ENCODE measurements around the gene CUBN.

CUBN gene

GRCh38 chr10:16919121-16919982, 210.3 kb downstream of the CUBN start:
- no peak for DNase-seq
- intact Hi-C loops (cut with DNase I; ENCODE audit: low total_unique reads), result no loop called here
- no peak for TF ChIP-seq CTCF (IDR thresholded peaks at IDR 0.05)
- Histone ChIP-seq H3K36me3 (no peaks in the 10 kb centered on the region), H3K9me3 (no peaks in the 10 kb centered on the region), H3K27ac (no peak overlapping the region), H3K4me1 (no peaks in the 10 kb centered on the region), H3K27me3 (no peaks in the 10 kb centered on the region), H3K4me3 (no peak overlapping the region)

GRCh38 chr10:16916496-16916895, 213.1 kb downstream of the CUBN start:
- H3K9me3 ChIP-seq, result no peaks in the 10 kb centered on the region
- H3K4me1 ChIP-seq, result no peaks in the 10 kb centered on the region
- intact Hi-C loops (cut with DNase I; ENCODE audit: low total_unique reads), result no loop called here
- no peak for TF ChIP-seq CTCF (IDR thresholded peaks at IDR 0.05)
- H3K4me3 ChIP-seq, result no peak overlapping the region
- no peak for DNase-seq
- no peaks in the 10 kb centered on the region for H3K27me3 ChIP-seq
- no peak overlapping the region for H3K27ac ChIP-seq
- no peaks in the 10 kb centered on the region for H3K36me3 ChIP-seq

DNA sequence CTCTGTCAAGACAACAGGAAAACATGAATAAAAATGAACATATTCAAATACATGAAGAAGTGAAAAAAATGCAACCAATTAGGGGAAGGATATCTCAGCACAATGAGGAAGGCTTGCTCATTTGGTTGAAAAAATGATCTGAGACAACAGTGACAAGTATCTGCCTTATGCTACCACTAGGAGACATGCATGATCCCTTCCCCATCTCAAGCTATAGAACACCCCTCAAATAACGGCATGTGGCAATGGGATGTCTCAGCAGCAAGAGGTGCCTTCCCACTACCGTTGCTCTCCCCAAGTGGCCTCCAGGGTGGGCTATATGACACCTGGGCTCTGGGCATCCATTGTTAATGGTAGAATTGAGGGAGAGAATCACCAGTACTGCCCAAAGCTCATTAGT, 214.3 kb downstream of the CUBN start:
- no peak for DNase-seq
- Histone ChIP-seq H3K4me3 (no peak overlapping the region), H3K36me3 (no peaks in the 10 kb centered on the region), H3K4me1 (no peaks in the 10 kb centered on the region), H3K27ac (no peak overlapping the region), H3K9me3 (no peaks in the 10 kb centered on the region), H3K27me3 (no peaks in the 10 kb centered on the region)
- TF ChIP-seq CTCF (IDR thresholded peaks at IDR 0.05), result no peak
- intact Hi-C loops (cut with DNase I; ENCODE audit: low total_unique reads), result no loop called here

DNA sequence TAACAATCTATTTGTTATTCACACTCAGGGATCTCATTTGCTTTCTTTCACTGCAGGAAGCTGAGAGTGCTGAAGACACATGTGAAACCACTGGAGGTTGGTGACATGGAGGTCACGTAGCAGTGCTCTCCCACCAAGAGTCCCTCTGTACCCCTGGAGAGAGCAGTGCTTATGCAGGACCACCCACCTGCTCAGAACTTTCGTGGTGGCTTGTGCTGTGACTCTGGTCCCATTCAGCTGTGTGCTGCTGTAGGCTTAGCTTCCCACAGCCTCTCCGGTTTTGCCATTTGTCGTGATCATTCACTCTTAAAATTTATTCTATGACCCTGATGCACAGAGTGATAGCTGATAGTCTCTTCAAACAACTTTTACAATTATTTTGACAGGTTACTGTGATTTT, 216.3 kb downstream of the CUBN start:
- Histone ChIP-seq H3K9me3 (no peaks in the 10 kb centered on the region), H3K4me3 (no peak overlapping the region), H3K4me1 (peaks cover 0 to 5% (median 0%) of the 10 kb centered on the region in 4 donors), H3K27ac (no peak overlapping the region), H3K36me3 (no peaks in the 10 kb centered on the region), H3K27me3 (no peaks in the 10 kb centered on the region)
- TF ChIP-seq CTCF (IDR thresholded peaks at IDR 0.05), result no peak
- intact Hi-C loops (cut with DNase I; ENCODE audit: low total_unique reads), result no loop called here
- DNase-seq, result no peak

DNA sequence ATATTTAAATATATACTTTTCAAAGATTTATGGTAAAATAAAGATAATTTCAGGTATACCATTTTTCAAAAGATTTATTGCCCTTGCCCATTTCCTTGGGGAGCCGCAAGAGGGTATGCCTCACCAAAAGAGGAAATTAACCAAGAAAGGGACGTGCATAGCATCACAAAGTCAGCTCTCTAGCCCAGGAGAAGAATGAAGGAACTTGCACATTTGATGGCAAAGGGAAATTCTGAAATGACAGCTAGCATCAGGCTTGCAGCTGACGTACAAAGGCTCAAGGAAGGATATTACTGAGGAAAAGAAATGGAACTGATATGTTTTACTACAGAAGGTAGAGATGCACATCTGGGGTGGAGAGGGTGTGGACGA, 218.8 kb downstream of the CUBN start:
- TF ChIP-seq CTCF (IDR thresholded peaks at IDR 0.05), result no peak
- no peak for DNase-seq
- Histone ChIP-seq H3K4me3 (no peak overlapping the region), H3K36me3 (no peaks in the 10 kb centered on the region), H3K27ac (no peak overlapping the region), H3K27me3 (no peaks in the 10 kb centered on the region), H3K4me1 (peaks cover 0 to 5% (median 0%) of the 10 kb centered on the region in 4 donors), H3K9me3 (no peaks in the 10 kb centered on the region)
- intact Hi-C loops (cut with DNase I; ENCODE audit: low total_unique reads), result no loop called here
